Occipital lobe (tissue), 2 donors: ENCODE results near the gene IGBP1. TPM values are rescaled to one million over a fixed set of nuclear protein-coding genes. Genes with fewer than 3 reads are reported as not detected.
"Not testable (repeated sequence)": the region's sequence is repeated elsewhere in the genome, so short reads cannot be mapped to it uniquely, and the experiment has no call there.

Experiments
- DNase-seq: peaks from one replicate; lab custom pipeline; 2025; lab: John Stamatoyannopoulos, UW
- total RNA-seq: library from RNA; depleted of rRNA; stranded (reverse); fragments of >200 nt; gene quantifications from one replicate; pipeline ENCODE4 v1.2.3, GENCODE V29; 2014

IGBP1 gene
- total RNA-seq = 94.7 TPM

DNA sequence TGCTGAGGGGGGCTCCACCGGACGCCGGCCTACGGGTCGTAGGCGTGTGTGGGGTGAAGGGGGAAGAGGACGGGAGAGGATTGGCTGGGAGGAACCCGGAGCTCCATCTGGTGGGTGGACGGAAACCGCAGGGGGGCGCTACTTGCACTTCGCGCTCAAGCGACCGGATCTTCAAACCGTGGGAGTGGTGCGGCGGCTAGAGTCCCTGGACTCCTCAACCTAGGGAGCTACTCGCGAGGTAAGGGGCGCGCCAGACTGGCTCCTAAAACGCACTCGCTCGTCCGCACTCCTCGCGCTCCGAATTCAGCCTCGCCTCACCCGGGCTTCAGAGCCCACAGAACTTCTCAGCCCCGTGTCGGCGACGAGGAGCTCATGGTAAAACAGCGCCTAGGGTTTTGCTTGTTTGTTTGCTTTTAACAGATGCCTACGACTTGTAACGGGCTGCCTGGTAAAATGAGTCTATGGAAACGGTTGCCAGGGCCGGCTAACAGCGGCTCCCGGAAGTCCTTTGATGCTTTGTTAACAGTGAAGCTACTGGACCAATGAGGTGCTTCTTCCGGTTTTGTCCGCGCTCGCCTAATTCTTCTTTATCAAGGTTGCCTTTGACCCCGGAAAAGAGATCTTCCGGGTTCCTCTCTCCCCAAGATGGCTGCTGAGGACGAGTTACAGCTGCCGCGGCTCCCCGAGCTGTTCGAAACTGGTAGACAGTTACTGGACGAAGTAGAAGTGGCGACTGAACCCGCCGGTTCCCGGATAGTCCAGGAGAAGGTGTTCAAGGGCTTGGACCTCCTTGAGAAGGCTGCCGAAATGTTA lies at the start of gene IGBP1:
Gene IGBP1 (plus strand): TSS at position 145 of the 813 bp plus-strand sequence. CDS start 501 bp downstream, at position 646.
- peak; percentile 69 for DNase-seq

DNA sequence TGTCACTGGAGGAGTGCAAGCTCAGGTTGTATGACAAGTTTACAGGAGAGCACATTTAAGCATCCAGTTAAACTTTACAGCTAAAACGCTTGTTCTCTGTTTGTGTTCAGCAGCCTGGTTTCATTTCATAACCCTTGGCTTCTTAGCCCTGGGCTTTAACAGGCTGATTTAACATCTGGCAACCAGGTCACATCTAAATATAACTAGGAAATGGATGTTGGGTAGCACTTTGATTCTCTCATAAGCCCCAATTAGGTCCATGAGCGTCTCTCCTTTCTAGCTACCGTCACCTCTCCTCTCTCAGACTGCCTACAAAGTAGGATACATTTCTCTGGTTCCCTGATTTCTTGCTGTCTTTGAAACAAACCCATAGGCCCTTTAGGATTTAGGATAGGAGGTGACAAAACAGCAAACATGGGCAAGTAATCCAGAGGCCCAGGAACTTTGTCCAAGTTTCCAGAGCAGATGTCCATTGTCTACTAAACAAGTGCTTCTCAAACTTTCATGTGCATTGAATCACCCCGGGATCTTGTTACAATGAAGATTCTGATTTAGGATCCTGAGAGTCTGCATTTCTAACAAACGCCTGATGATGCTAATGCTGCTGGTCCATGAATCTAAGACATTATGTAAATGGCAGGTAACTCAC lies 48.5 kb upstream of the IGBP1 start:
- no peak for DNase-seq

DNA sequence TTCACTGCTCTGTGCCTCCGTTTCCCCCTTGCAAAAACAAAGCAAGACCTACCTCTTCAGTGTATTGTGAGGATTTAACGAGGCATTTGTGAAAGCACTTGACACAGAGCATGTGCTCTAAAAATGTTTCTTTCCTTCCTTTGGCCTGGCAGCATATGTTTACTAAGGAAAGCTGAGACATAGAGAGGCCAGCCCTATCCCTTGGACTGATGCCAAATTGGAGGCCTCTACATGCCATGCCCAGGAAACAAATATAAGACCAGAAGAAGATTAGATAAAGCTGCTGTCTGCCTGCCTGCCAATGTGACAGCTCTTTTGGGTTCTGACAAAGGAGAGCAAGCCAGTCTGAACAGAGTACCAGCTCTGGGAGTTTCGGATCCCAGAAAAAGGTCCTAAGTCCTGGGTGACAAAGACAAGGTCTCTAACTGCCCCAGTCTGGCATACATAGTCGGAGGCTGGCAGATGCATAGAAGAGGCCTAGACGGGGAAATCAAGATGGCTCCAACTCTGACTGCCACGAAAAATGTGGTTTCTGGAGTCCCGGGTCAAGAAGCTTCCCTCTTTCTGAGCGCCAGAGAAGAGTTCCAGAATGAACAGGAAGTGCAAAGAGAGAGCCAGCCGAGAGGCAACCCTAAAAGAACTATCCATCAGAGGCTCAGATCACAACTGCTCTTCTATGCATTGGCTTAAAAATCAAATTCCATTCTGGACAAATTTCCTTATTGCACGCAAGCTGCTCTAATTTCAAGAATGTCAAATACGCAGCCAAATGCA lies 45.2 kb upstream of the IGBP1 start:
- DNase-seq = no peak

DNA sequence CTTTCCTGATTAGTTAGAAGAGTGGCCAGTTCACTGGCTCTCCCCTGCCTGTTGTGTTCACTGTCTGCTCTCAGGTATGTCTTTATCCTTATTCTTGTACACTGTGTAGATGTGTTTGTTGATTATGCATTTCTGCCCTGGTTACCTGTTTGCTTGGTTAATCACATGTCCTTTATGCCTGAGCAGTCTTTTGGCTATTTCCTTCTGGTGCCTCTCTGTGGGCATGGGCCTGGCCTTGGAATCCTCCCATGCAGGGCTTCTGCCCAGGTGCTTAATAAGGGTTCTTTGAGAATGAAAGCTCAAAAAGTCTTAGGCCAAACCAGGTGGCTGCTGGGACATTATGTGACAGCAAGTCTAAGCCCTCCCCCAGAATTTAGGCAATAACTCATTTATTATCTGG lies 44.5 kb upstream of the IGBP1 start:
- DNase-seq = no peak

DNA sequence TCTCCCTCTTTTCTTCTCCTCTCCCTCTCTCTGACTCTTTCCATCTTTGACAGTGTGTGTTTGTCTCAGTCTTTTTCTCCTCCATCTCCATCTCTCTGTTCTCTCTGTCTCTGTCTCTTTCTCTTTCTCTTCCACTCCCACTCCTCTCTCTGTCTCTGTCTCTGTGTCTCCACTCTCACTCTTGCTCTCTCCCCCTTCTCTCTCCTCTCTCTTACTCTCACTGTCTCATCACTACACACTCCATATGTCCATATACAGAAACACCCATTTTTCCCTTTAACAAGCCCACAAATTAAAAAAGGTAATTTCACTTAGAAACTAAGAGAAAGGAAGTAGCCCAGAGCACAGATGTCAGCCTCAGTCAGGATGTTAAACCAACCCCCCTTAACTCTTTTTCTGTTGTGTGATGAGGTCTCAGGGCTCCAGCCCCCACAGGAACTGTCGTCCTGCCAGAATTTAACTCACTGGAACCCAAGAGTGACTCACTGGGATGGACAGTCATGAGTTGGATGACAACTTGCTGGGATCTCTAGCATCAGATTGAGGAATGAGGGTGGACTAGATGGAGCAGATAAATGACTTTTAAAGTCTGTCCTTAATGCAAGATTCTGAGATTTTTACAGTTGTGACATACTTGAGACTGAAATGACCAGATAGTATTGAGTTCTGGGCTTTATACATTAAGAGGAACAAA lies 43.5 kb upstream of the IGBP1 start:
- DNase-seq = no peak

DNA sequence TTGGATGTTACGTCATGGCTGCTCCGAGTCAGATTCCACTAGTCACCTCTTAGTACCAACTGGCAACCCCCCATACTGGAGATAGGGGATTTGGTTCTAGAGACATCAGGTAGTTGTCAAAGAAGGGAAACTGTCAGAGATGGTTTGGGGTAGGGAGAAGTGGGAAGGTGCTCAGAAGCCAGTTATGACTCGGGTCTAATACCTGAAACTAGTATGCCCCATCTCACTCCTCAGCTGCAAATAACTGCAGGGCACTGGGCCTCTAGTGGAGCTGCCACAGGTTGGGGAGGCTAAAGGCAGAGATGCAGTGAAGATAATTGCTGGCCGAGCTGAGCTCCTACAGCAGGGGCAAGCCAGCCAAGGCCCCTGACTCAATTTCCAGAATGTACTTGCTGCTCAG lies 41.0 kb upstream of the IGBP1 start:
- DNase-seq = no peak

DNA sequence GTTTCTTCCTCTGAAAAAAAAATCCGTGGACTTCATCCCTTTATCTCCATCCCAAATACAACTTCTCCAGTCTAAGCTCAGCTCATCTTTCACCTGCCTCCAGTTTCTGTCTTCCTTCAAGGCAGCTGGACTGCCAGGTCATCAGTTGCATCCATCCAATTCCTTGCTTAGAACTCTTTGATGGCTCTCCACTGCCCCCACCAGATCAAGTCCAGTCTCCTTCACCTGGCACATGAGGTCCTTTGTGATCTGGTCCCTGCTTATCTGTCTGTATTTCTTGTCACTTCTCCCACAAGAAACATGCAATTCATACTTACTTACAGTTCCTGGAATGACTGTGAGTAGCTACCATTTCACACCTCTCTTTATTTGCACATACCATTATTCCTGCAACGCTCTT lies 37.2 kb upstream of the IGBP1 start:
- DNase-seq = no peak

DNA sequence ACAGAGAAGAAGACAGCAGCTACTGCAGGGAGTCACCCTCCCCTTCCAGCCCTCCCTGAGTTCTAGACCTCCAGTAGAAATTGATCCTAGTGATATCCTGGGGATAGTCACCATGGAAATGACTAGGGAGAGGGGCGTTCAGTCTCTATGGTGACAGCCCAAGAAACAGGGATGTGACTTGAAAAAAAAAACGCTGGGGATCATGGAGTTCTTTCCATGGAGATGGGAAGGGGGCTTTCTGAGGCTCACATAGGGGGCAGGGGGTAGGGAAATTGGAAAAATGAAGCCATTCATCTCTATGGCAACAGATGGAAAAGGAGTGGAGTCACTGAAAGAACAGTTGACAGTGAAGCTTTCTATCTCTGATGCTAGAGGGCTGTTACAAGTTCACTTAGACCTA lies 28.0 kb upstream of the IGBP1 start:
- DNase-seq = no peak

DNA sequence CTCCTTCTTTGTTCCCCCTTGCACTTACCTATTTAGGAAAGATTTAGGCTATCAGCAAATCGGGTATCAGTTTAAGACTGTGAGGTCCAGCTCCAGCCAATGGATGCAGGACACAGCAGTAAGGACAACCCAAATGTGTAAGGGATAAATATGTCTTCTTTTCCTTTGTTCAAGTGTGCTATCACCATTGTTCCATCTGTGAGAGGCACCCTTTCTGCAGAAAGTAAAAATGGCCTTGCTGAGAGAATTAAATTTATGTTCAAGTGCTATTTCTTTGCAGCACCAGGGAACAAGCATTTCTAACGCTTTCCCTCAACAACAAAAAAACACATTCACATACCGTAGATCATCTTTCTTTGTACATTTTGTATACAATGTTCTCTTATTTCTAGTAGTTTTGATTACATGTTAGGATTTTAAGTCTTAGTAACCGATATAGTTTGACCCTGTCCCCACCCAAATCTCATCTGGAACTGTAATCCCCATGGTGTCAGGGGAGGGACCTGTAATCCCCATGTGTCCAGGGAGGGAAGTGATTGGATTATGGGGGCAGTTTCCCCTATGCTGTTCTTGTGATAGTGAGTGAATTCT lies 21.7 kb upstream of the IGBP1 start:
- not testable (repeated sequence) for DNase-seq

DNA sequence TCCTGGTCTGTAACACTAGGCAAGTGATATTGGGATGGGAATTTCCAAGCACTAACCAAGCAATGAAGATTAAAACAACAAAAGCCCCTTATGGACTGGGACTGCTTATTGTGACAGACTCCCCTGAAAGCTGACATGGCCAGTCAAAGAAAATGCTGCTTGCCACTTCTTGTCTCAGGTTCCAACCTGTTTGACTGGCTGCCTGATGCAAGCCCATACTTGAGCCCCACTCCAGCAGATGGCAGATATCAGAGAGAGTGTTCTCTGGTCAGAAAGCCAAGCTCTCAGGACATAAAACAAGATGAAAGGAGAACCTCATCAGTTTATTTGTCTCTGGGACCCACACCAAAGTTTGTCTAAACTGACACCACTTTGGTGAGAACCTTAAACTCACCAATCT lies 15.5 kb upstream of the IGBP1 start:
- DNase-seq = no peak

DNA sequence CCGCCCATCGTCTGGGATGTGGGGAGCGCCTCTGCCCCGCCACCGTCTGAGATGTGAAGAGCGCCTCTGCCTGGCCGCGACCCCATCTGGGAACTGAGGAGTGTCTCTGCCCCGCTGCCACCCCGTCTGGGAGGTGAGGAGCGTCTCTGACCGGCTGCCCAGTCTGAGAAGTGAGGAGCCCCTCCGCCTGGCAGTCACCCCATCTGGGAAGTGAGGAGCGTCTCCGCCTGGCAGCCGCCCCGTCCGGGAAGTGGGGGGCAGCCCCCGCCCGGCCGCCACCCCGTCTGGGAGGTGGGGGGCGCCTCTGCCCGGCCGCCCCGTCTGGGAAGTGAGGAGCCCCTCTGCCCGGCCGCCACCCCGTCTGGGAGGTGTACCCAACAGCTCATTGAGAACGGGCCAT lies 10.2 kb upstream of the IGBP1 start:
- not testable (repeated sequence) for DNase-seq

DNA sequence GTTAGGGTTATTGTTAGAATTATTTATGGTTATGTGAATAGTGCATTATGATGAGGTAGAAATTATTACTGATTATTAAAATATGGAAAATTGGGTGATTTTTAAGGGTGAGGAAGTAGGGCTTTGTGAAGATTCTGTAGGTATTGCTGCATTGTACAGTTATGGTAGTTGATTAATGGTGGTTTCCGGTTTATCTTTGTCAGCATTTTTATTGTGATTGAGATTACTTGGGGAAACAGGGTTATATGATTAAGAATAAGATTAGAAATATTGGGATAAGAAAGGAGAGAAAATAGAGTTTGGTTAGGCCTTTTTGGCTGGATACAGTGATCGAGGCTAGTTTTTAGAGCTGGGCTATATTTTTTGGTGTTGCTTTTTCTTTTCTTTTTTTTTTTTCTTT lies 8.6 kb upstream of the IGBP1 start:
- no peak for DNase-seq

DNA sequence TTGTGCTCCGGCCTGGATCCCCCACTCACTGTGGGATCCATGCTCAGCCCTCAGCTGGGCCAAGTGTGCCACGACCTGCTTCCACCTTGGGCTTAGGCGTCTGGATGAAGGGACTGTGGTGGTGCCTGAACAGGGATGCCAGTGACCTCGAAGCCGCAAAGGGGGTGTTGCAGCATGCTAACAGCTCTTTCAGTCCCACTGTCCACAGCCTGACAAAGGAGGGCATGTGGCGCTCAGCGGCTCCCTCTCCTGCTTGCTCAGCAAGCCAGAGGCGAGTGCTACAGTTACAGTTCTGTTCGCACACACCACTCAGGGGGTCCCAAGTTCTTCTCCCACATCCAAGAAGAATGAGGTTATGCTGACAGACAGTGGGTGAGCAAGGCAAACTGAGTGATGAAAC lies 5.2 kb upstream of the IGBP1 start:
- DNase-seq = no peak

DNA sequence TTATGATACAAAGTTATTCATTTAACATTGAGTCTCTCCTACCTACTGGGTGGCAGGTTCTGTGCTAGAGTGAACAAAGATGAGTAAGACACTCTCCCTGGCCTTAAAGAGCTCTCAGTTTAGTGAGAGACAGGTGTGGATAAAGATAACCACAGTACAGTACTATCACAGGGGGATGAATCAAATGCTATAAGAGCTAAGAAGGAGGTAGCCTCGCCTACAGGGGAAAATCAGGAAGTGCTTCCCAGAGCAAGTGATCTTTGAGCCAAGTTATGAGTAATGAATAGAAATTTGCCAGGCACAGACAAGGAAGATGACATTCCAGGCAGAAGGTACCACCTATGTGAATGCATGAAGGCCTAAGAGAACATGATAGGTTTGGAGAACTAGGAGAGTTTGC lies 3.4 kb upstream of the IGBP1 start:
- DNase-seq = no peak

DNA sequence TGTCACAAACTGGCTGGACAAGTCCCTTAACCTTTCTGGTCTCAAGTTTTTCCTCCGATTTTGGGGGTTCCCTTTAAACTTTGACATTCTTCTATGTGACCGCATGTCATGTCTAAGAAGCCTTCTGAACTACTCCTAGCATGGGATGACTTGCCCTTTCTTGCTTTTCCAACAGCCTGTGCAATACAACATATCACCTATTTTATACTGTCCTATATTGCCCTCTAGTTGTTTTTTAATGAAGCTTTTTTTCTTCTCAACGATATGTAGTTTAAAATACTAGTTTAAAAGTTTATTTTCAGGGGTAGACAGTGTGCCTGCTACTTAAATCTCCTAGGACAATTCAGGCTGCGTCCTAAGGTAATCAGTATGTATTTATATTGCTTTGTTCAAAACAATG lies 1.0 kb upstream of the IGBP1 start:
- no peak for DNase-seq

DNA sequence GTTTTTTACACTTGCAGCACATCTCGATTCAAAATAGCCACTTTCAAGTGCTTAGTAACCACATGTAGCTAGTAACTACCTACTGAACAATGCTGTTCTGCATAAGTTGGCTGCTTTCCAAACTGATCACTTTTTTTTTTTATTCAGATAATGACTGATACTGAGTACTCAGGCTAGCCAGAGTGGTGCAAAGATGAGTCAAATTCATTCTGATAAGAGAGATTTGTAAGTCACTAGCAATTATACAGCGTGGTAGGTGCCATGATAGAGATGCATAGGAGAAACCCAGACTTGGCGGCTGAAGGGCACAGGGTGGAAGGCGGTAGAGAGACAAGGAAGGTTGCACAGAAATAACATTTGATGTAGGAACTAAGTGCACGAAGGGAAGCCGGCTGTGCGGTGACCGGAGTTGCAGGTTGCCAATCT lies 357 bp upstream of the IGBP1 start:
- no peak for DNase-seq

DNA sequence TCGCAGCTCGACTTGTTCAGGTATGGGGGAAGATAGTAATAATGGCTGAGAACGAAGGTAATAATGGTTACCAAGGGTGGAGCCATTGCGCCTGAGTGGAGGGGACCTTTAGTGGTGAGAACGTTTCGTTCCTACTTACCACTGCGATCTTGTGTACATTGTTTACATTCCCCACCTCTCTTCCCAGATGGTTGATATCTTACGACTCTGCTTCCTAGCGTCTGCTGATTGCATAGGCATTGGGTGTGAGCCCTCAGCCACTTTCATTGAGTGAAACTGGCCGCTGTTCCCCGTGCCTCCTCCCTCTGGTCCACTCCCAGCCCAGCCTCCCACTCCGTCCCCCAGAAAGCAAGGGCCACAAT lies 850 bp downstream of the IGBP1 start:
- no peak for DNase-seq

DNA sequence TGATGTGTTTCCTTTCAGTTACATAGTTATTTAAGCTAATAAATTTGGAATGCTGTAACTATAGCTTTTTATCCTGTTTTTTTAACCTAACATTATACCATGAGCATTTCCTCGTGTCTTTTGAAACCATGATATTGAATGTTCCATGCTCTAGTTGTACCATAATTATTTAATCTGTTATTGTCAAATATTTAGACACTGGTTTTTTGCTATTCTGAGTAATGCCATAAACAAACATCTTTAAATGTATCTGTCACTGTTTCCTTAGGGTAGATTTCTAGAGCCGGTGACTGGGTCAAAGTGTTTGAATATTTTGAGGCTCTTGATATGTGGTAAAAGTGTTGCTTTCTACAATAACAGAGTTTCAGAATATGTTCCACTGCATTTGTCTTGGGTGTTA lies 5.4 kb downstream of the IGBP1 start:
- DNase-seq = no peak

DNA sequence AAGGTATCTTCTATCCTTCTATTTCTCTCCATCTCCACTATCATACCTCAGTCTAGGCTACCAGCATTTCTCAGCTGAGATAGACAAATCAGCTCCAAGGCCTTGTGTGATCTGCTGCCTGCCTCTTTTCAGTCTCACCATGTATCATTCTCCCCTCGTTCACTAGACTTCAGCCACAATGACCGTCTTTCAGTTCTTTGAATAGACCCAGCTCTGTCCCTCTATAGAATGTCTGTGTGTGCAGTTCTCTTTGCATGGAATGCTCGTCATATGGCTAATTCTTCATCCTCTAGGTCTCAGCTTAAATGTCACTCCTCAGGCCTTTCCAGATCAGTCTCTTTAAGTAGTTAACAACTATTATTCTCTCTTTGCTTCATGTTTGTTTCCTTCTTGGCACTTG lies 6.5 kb downstream of the IGBP1 start:
- DNase-seq = no peak

DNA sequence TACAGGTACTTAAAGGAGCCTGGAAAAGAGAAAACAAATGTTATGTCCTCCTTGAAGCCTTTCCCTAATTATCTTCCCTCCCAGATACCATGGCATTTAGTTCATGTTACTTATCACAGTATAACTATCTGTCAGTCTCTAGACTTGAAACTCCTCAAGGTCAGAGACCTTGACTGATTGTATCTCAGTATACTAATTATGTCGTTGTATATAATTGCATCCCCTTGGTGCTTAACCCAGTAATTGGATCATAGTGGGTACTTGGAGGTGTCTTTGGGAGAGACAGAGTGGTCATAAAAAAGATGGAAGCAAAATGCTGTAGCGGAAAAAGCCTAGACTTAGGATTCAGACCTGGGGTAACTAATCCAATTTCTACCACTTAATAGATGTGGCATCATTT lies 8.1 kb downstream of the IGBP1 start:
- no peak for DNase-seq
